Measurements from ENCODE around the gene ITGB3. TPM values are rescaled to one million over a fixed set of nuclear protein-coding genes. Genes with fewer than 3 reads are reported as not detected.

The ITGB3 gene
- total RNA-seq, 1 donor from 2014 or later = not detected

GRCh38 chr17:47335101-47335936 lies 81.7 kb downstream of the ITGB3 start:
- no peak for DNase-seq
- Mint-ChIP-seq H3K4me3 (ENCODE audit: unreplicated experiment) (no peak overlapping the region), H3K27me3 (ENCODE audit: unreplicated experiment) (no peaks in the 10 kb centered on the region), H3K27ac (ENCODE audit: unreplicated experiment) (no peak overlapping the region), H3K4me1 (ENCODE audit: low read depth, unreplicated experiment) (no peaks in the 10 kb centered on the region), H3K36me3 (ENCODE audit: unreplicated experiment) (peaks cover 11% of the 10 kb centered on the region), H3K9me3 (ENCODE audit: unreplicated experiment) (no peaks in the 10 kb centered on the region)
- TF ChIP-seq, protein P1, sequence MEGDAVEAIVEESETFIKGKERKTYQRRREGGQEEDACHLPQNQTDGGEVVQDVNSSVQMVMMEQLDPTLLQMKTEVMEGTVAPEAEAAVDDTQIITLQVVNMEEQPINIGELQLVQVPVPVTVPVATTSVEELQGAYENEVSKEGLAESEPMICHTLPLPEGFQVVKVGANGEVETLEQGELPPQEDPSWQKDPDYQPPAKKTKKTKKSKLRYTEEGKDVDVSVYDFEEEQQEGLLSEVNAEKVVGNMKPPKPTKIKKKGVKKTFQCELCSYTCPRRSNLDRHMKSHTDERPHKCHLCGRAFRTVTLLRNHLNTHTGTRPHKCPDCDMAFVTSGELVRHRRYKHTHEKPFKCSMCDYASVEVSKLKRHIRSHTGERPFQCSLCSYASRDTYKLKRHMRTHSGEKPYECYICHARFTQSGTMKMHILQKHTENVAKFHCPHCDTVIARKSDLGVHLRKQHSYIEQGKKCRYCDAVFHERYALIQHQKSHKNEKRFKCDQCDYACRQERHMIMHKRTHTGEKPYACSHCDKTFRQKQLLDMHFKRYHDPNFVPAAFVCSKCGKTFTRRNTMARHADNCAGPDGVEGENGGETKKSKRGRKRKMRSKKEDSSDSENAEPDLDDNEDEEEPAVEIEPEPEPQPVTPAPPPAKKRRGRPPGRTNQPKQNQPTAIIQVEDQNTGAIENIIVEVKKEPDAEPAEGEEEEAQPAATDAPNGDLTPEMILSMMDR (IDR thresholded peaks at IDR 0.05; ENCODE audit: partially characterized antibody, unreplicated experiment) = no peak

DNA sequence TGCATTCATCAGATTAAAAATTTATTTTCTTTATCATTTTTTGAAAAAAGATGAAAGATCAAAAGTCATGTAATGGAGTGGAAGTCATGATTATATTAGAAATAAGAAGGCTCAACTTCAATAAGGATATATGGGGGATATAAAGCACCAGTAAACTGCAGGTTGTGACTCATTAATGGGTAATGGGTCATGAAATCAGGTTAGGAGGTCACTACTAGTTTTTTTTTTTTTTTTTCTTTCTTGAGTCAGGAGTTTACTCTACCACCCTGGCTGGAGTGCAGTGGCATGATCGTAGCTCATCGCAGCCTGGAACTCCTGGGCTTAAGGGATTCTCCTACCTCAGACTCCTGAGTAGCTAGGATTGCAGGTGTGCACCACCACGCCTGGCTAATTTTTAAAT lies 84.4 kb downstream of the ITGB3 start:
- no peaks in the 10 kb centered on the region for H3K4me1 Mint-ChIP-seq (ENCODE audit: low read depth, unreplicated experiment)

DNA sequence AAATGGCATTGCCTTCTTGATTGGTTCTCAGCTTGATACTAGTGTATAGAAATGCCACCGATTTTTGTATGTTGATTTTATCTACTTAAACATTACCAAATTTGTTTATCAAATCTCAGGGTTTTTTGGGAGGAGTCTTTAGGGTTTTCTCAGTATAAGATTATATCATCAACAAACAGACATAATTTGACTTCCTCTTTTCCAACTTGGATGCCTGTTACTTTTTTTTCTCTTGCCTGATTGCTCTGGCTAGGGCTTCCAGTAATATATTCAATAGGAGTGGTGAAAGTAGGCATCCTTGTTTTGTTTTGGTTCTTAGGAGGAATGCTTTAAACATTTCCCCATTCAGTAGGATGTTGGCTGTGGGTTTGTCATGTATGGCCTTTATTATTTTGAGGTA lies 99.2 kb downstream of the ITGB3 start:
- H3K36me3 Mint-ChIP-seq (ENCODE audit: unreplicated experiment) = peaks cover 5% of the 10 kb centered on the region
- H3K4me3 Mint-ChIP-seq (ENCODE audit: unreplicated experiment) = no peak overlapping the region
- H3K27ac Mint-ChIP-seq (ENCODE audit: unreplicated experiment) = no peak overlapping the region
- H3K4me1 Mint-ChIP-seq (ENCODE audit: low read depth, unreplicated experiment) = no peaks in the 10 kb centered on the region
- no peaks in the 10 kb centered on the region for H3K27me3 Mint-ChIP-seq (ENCODE audit: unreplicated experiment)
- peaks cover 3% of the 10 kb centered on the region for H3K9me3 Mint-ChIP-seq (ENCODE audit: unreplicated experiment)
- DNase-seq = no peak
- TF ChIP-seq, protein P1 (IDR thresholded peaks at IDR 0.05; ENCODE audit: partially characterized antibody, unreplicated experiment) = no peak

More for the DNA sequence above, 84.4 kb downstream of the ITGB3 start:
- TF ChIP-seq, protein P1 (IDR thresholded peaks at IDR 0.05; ENCODE audit: partially characterized antibody, unreplicated experiment) = no peak
- Mint-ChIP-seq H3K27me3 (ENCODE audit: unreplicated experiment) (no peaks in the 10 kb centered on the region), H3K36me3 (ENCODE audit: unreplicated experiment) (peaks cover 6% of the 10 kb centered on the region), H3K4me3 (ENCODE audit: unreplicated experiment) (no peak overlapping the region), H3K9me3 (ENCODE audit: unreplicated experiment) (no peaks in the 10 kb centered on the region), H3K27ac (ENCODE audit: unreplicated experiment) (no peak overlapping the region)
- DNase-seq = no peak

DNA sequence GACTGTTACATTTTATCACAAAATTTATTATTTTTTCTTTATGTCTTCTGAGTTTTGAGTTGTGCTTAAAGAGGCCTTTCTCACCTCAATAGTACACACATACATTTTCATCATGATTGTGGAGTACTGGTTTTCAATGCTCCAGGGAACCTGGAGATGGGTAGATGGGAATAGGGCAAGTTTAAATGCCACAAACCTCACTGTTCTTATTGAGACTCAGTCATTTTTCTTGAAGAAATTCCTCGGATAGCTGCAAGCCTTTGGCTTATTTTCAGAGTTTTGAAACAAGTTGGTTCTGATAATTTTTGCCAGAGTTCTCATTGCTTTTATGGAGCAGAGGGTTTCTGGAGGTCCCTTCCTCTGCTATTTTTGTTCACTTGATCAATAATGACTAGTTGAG lies 105.0 kb downstream of the ITGB3 start:
- H3K27ac Mint-ChIP-seq (ENCODE audit: unreplicated experiment) = no peak overlapping the region
- H3K36me3 Mint-ChIP-seq (ENCODE audit: unreplicated experiment) = peaks cover 5% of the 10 kb centered on the region
- no peak for DNase-seq
- peaks cover 2% of the 10 kb centered on the region for H3K27me3 Mint-ChIP-seq (ENCODE audit: unreplicated experiment)
- peaks cover 3% of the 10 kb centered on the region for H3K9me3 Mint-ChIP-seq (ENCODE audit: unreplicated experiment)
- no peaks in the 10 kb centered on the region for H3K4me1 Mint-ChIP-seq (ENCODE audit: low read depth, unreplicated experiment)
- no peak overlapping the region for H3K4me3 Mint-ChIP-seq (ENCODE audit: unreplicated experiment)
- TF ChIP-seq, protein P1 (IDR thresholded peaks at IDR 0.05; ENCODE audit: partially characterized antibody, unreplicated experiment) = no peak

Other genes with a start within 250 kb of the ITGB3 start
- gene CDC27, start 64.5 kb upstream of the ITGB3 start, total RNA-seq (ENCODE audit: unreplicated experiment) = 94.6 TPM
- 7.6 TPM for gene MYL4, start 44.5 kb upstream of the ITGB3 start, total RNA-seq (ENCODE audit: unreplicated experiment)
- gene EFCAB13, start 70.1 kb downstream of the ITGB3 start, total RNA-seq (ENCODE audit: unreplicated experiment) = 3.3 TPM

All from glutamatergic neuron (in vitro differentiated cells).